Epithelial cell of prostate (primary cell): ENCODE results near the gene NRDC.
A peak's percentile ranks its signal among the peaks of the same experiment; 100 is the strongest.

Experiments used
- DNase-seq: peaks from one replicate; pipeline ENCODE4 v3.0.0-alpha.2; 2011; ENCODE audit warnings: low read depth, low spot score
- H3K27ac ChIP-seq: fragments of 450-650 bp; 2 replicates; pipeline ENCODE4 v1.5.1; 2017; ENCODE audit warnings: mild to moderate bottlenecking

The NRDC gene

GRCh38 chr1:51788938-51789337 lies 89.6 kb downstream of the NRDC start:
- no peak overlapping the region for H3K27ac ChIP-seq
- no peak for DNase-seq

- H3K27ac ChIP-seq = no peak overlapping the region
- DNase-seq = no peak
These were observed 93.5 kb downstream of the NRDC start for GRCh38 chr1:51784997-51785421.

DNA sequence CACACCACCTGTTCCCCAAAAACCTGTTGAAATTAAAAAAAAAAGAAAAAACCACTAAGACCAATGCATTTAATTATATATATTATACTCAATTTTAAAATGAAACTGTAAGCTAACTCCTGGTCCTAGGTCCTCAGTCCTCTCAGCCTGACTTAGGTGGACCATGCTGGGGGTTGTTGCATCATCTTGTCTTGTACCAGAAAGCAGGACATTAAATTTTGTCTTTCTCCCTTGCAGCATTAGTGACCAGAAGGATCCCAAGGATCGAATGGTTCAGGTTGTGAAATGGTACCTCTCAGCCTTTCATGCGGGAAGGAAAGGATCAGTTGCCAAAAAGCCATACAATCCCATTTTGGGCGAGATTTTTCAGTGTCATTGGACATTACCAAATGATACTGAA lies 97.6 kb downstream of the NRDC start:
- DNase-seq = no peak
- H3K27ac ChIP-seq = no peak overlapping the region

DNA sequence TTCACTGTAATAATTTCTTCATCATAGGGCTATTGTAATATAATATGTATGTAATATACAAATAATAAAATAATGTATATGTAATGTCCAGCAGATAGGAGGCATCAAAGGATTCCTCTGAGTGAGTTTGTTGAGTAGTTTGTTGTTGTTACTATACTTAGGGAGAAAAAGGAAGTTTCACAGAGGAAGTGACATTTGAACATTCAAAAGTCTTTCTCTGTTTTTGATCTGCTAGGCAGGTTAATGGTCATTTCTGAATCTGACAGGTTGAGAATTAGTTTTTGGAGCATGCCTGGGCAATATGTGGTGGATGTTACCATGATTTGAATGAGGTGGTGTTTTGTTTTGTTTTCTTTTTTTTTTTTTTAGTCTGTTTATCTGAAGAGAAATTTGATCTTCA lies 102.1 kb downstream of the NRDC start:
- no peak overlapping the region for H3K27ac ChIP-seq
- DNase-seq = no peak

DNA sequence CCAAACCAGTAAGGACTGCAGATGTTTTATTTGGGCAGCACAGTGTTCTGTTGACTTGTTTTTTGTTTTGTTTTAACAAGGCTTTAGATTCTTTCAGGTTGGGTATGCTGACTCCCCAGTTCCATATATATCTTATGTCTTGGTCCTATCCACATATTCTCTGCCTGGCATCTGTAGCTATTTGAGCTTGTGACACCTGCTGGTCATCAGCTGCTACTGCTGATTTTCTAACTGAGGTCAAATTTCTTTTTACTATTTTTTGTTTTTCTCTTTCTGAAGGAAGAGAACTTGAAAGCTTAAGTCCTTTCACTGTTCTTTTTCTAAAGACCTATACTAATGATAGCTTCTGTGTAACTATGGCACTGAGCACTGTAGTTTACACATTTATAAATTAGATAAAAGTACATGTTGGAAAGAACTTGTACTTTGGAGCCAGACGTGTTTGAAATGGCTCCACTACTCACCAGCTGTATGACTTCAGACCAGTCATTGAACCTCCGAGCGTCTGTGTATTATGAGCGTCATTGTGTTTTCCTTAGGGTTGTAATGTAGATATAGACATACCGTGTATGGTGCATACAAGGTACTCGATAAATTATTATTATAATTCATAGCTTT lies 109.4 kb downstream of the NRDC start:
- no peak overlapping the region for H3K27ac ChIP-seq
- no peak for DNase-seq

- H3K27ac ChIP-seq = no peak overlapping the region
These were observed 117.2 kb downstream of the NRDC start for GRCh38 chr1:51761351-51761750.

GRCh38 chr1:51760872-51761271 lies 117.7 kb downstream of the NRDC start:
- no peak overlapping the region for H3K27ac ChIP-seq
- DNase-seq = no peak

More at GRCh38 chr1:51761351-51761750, 117.2 kb downstream of the NRDC start:
- no peak for DNase-seq

DNA sequence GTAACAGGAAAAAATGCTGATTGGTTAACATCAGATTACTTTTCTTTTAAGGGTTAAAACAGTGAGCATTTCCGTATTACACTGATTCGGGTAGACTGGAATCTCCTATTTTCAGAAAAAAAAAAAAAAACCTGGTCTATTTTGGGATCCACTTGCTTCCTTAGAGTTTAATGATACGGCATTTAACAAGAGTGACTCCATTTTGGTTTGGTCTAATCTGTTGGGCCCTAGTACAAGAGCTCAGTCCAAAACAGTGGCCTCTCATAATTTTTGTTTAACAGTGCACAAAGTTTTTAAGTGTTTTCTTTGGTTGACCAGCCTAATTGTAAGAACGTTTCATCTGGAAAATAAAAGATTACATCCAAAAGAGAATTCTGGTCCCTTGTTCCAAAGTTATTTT lies 120.2 kb downstream of the NRDC start:
- H3K27ac ChIP-seq = no peak overlapping the region
- DNase-seq = no peak

GRCh38 chr1:51756290-51756689 lies 122.2 kb downstream of the NRDC start:
- H3K27ac ChIP-seq = no peak overlapping the region
- DNase-seq = no peak

GRCh38 chr1:51755437-51755836 lies 123.1 kb downstream of the NRDC start:
- DNase-seq = no peak
- no peak overlapping the region for H3K27ac ChIP-seq

DNA sequence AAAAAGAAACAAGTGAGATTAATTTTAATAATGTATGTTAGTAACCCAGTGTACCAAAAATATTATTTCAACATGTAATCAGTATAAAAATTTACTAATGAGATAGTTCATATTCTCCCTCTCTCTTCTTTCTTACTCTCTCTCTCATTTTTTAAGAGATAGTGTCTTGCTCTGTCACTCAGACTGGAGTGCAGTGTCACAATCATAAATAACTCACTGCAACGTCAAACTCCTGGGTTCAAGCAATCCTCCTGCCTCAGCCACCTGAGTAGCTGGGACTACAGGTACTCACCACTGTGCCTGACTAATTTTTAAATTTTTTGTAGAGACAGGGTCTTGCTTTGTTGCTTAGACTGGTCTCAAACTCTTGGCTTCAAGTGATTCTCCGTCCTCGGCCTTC lies 123.9 kb downstream of the NRDC start:
- no peak for DNase-seq
- H3K27ac ChIP-seq = no peak overlapping the region

DNA sequence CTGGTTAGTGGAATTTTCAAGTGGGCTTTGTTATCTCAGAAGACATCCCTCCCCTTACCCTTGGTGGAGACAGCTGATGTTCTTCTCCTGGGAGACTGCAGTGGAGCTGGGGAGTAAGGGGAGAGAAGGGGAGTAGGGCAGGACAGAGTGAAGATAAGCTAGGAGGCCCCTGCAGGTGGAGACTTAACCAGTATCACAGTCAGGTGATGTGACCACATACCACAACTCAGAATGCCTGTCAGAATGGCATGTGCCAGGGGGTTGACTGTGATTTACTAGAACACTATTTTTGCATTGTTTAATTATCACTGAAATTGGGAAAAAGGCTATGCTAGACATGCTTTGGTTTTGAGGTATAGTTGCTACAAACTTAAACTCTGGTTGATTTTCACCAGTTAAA lies 124.6 kb downstream of the NRDC start:
- no peak overlapping the region for H3K27ac ChIP-seq
- DNase-seq = no peak

DNA sequence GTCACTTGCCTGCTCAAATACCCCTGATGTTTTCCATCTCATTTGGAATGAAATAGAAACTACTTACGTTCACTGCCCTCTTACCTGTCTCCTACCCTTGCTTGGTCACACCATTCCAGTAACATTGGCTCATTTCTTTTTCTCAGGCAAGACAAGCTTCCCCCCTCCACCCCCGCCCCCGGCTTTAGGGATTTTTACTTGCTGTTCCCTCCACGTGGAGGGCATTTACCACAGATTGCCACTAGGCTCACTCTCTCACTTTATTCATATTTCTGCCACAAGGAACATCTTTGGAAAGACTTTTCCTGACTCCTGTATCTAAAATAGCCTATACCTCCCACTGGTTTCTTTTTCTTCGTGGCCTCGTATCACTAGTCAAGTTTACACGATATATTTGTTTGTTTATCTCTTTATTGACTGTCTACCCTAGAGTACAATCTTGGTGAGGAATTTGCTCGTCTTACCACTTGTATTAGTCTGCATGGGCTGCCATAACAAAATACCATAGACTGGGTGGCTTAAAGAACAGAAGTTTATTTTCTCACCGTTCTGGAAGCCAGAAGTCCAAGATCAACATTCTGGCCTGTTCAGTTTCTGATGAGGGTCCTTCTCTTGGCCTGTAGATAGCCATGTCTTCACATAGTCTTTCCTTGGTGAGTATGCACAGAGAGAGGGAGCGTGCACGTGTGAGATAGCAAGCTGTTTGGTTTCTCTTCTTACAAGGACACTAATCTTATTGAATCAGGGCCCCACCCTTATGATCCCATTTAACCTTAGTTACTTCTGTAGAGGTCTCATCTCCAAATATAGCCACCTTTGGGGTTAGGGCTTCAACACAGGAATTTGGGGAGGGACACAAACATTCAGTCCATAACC lies 126.2 kb downstream of the NRDC start:
- DNase-seq = no peak
- H3K27ac ChIP-seq = no peak overlapping the region

GRCh38 chr1:51750729-51751128 lies 127.8 kb downstream of the NRDC start:
- no peak for DNase-seq
- H3K27ac ChIP-seq = peak overlapping the region; percentile 36

- no peak for DNase-seq
- H3K27ac ChIP-seq = peak overlapping the region; percentile 36
These were observed 128.3 kb downstream of the NRDC start for GRCh38 chr1:51750218-51750617.

DNA sequence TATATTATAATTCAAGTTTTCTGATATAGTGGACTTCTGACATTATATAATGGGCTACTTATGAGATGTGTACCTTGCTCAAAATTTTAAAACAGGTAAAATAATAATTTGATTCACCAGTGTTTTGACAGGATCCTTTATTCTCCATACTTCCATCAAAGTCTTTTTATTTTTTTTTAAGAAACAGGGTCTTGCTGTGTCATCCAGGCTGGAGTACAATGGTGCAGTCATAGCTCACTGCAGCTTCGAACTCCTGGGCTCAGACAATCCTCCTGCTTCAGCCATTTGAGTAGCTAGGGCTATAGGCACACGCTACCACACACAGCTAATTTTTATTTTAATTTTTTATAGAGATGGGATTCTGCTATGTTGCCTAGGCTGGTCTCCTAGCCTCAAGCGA lies 129.4 kb downstream of the NRDC start:
- no peak overlapping the region for H3K27ac ChIP-seq
- DNase-seq = no peak

DNA sequence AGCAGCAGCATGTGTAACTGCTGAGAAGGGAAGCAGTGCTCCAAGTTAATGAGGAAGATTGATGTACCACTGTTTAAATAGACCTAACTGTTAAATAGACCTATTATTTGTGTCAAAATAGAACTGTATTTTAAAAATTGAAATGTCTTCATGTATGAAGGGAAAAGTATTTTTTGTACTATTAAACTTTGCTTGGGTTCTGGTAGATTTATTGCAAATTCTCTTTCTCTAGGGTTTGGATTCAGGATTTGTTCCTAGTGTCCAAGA lies 133.3 kb downstream of the NRDC start:
- no peak for DNase-seq
- H3K27ac ChIP-seq = no peak overlapping the region

GRCh38 chr1:51744506-51745303 lies 133.8 kb downstream of the NRDC start:
- H3K27ac ChIP-seq = no peak overlapping the region
- DNase-seq = no peak

GRCh38 chr1:51741121-51741681 lies 137.3 kb downstream of the NRDC start:
- DNase-seq = no peak
- no peak overlapping the region for H3K27ac ChIP-seq

DNA sequence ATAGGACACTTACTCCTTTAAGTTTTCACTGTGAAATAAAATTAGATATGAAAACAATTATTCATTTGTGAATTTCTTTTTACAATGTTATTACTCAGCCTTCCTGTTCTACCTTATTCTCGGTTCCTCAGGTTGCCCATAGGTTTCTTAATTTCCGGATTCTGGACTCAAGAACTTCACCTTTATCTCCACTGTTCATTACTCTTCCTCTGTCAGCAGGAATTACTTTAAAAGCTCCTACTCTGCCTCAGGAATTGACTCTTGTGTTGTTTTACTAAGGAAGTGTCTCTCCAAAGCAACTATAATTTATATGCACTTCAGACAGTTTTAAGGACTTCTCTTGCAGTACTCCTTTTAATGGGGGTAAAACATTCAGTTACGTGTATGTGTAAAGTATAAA lies 137.9 kb downstream of the NRDC start:
- no peak for DNase-seq
- no peak overlapping the region for H3K27ac ChIP-seq
